ENCODE results near the gene BRD1.

The BRD1 gene

GRCh38 chr22:49735411-49735900, 92.2 kb downstream of the BRD1 start:
- no peak for TF ChIP-seq ZNF274 (IDR thresholded peaks at IDR 0.05; ENCODE audit: low read depth, low read length)
- no peak overlapping the region for H3K4me3 ChIP-seq (ENCODE audit: low read length)

GRCh38 chr22:49734882-49735281, 92.8 kb downstream of the BRD1 start:
- no peak for TF ChIP-seq ZNF274 (IDR thresholded peaks at IDR 0.05; ENCODE audit: low read depth, low read length)

GRCh38 chr22:49734390-49734789, 93.3 kb downstream of the BRD1 start:
- H3K4me3 ChIP-seq (ENCODE audit: low read length): no peak overlapping the region
- TF ChIP-seq ZNF274 (IDR thresholded peaks at IDR 0.05; ENCODE audit: low read depth, low read length): no peak

More at GRCh38 chr22:49734882-49735281, 92.8 kb downstream of the BRD1 start:
- H3K4me3 ChIP-seq (ENCODE audit: low read length): no peak overlapping the region

GRCh38 chr22:49733631-49734030, 94.0 kb downstream of the BRD1 start:
- TF ChIP-seq ZNF274 (IDR thresholded peaks at IDR 0.05; ENCODE audit: low read depth, low read length): no peak

GRCh38 chr22:49730656-49731055, 97.0 kb downstream of the BRD1 start:
- no peak for TF ChIP-seq ZNF274 (IDR thresholded peaks at IDR 0.05; ENCODE audit: low read depth, low read length)
- H3K4me3 ChIP-seq (ENCODE audit: low read length): no peak overlapping the region

More at GRCh38 chr22:49733631-49734030, 94.0 kb downstream of the BRD1 start:
- no peak overlapping the region for H3K4me3 ChIP-seq (ENCODE audit: low read length)

- H3K4me3 ChIP-seq (ENCODE audit: low read length): no peak overlapping the region
- TF ChIP-seq ZNF274 (IDR thresholded peaks at IDR 0.05; ENCODE audit: low read depth, low read length): no peak
These were observed 99.0 kb downstream of the BRD1 start for GRCh38 chr22:49728570-49729271.

GRCh38 chr22:49727881-49728569, 99.6 kb downstream of the BRD1 start:
- TF ChIP-seq ZNF274 (IDR thresholded peaks at IDR 0.05; ENCODE audit: low read depth, low read length): no peak
- H3K4me3 ChIP-seq (ENCODE audit: low read length): no peak overlapping the region

GRCh38 chr22:49727191-49727880, 100.3 kb downstream of the BRD1 start:
- H3K4me3 ChIP-seq (ENCODE audit: low read length): no peak overlapping the region
- TF ChIP-seq ZNF274 (IDR thresholded peaks at IDR 0.05; ENCODE audit: low read depth, low read length): no peak

- no peak for TF ChIP-seq ZNF274 (IDR thresholded peaks at IDR 0.05; ENCODE audit: low read depth, low read length)
- H3K4me3 ChIP-seq (ENCODE audit: low read length): no peak overlapping the region
These were observed 101.0 kb downstream of the BRD1 start for GRCh38 chr22:49726701-49727101.

- no peak overlapping the region for H3K4me3 ChIP-seq (ENCODE audit: low read length)
- no peak for TF ChIP-seq ZNF274 (IDR thresholded peaks at IDR 0.05; ENCODE audit: low read depth, low read length)
These were observed 101.5 kb downstream of the BRD1 start for GRCh38 chr22:49726022-49726681.

- TF ChIP-seq ZNF274 (IDR thresholded peaks at IDR 0.05; ENCODE audit: low read depth, low read length): no peak
- H3K4me3 ChIP-seq (ENCODE audit: low read length): no peak overlapping the region
These were observed 102.2 kb downstream of the BRD1 start for GRCh38 chr22:49725516-49725915.

- peak overlapping the region; percentile 47; the same call in 1 of the 2 replicates for H3K4me3 ChIP-seq (ENCODE audit: low read length)
These were observed 102.7 kb downstream of the BRD1 start for GRCh38 chr22:49724893-49725489.

GRCh38 chr22:49724030-49724892, 103.4 kb downstream of the BRD1 start:
- peak overlapping the region; percentile 47; the same call in 1 of the 2 replicates for H3K4me3 ChIP-seq (ENCODE audit: low read length)
- TF ChIP-seq ZNF274 (IDR thresholded peaks at IDR 0.05; ENCODE audit: low read depth, low read length): no peak

More at GRCh38 chr22:49724893-49725489, 102.7 kb downstream of the BRD1 start:
- no peak for TF ChIP-seq ZNF274 (IDR thresholded peaks at IDR 0.05; ENCODE audit: low read depth, low read length)

Data from GM08714 (cell line).